Esophagus (tissue), 2 donors: ENCODE measurements around the gene IQCN. TPM values are rescaled to one million over a fixed set of nuclear protein-coding genes. Genes with fewer than 3 reads are reported as not detected.

Source experiments
- H3K27ac ChIP-seq, 2 donors: one replicate each; pipeline ENCODE4 v1.5.1; 2013; ENCODE audit warnings: low read depth in 2 of 2, mild to moderate bottlenecking in 2 of 2, inconsistent platforms in 1 of 2, low read length in 1 of 2, moderate library complexity in 1 of 2
- H3K27me3 ChIP-seq, 2 donors: one replicate each; pipeline ENCODE4 v1.6.1; 2013; ENCODE audit warnings: low read length in 2 of 2, control low read depth in 1 of 2, mild to moderate bottlenecking in 1 of 2; ENCODE audit not compliant: insufficient read depth in 2 of 2, control insufficient read depth in 1 of 2
- H3K36me3 ChIP-seq, 2 donors: one replicate each; pipeline ENCODE4 v1.6.1; 2013; ENCODE audit warnings: low read length in 1 of 2; ENCODE audit not compliant: control insufficient read depth in 2 of 2, insufficient read depth in 2 of 2
- H3K4me1 ChIP-seq, 2 donors: one replicate each; pipeline ENCODE4 v1.6.1; 2013; ENCODE audit warnings: low read length in 1 of 2; ENCODE audit not compliant: control insufficient read depth in 2 of 2, insufficient read depth in 2 of 2
- H3K4me3 ChIP-seq, 2 donors: one replicate each; pipeline ENCODE4 v1.5.1; 2013; ENCODE audit warnings: low read length in 2 of 2, mild to moderate bottlenecking in 2 of 2, low read depth in 1 of 2, moderate library complexity in 1 of 2
- H3K9me3 ChIP-seq, 2 donors: one replicate each; pipeline ENCODE4 v1.6.1; 2013; ENCODE audit warnings: mild to moderate bottlenecking in 2 of 2, low read depth in 1 of 2, low read length in 1 of 2, moderate library complexity in 1 of 2; ENCODE audit not compliant: control insufficient read depth in 2 of 2, insufficient read depth in 1 of 2
- WGBS, 2 donors: extraction: QIAGEN DNeasy Blood & Tissue Kit; methylation state at CpG; one replicate each; pipeline ENCODE4 v1.1.7; 2013; 5-methylcytosine and 5-hydroxymethylcytosine counted together
- polyA plus RNA-seq, 2 donors: library from polyadenylated mRNA; stranded (reverse); fragments of 200-250 nt; gene quantifications; one replicate each; pipeline ENCODE4 v1.2.3, GENCODE V29; 2013
- donor health status: healthy with polysubstance abuse.
- donor health status: Bipolar disorder and iron deficiency.

IQCN gene
- polyA plus RNA-seq, 2 donors, result 0.88 to 12.2 TPM

DNA sequence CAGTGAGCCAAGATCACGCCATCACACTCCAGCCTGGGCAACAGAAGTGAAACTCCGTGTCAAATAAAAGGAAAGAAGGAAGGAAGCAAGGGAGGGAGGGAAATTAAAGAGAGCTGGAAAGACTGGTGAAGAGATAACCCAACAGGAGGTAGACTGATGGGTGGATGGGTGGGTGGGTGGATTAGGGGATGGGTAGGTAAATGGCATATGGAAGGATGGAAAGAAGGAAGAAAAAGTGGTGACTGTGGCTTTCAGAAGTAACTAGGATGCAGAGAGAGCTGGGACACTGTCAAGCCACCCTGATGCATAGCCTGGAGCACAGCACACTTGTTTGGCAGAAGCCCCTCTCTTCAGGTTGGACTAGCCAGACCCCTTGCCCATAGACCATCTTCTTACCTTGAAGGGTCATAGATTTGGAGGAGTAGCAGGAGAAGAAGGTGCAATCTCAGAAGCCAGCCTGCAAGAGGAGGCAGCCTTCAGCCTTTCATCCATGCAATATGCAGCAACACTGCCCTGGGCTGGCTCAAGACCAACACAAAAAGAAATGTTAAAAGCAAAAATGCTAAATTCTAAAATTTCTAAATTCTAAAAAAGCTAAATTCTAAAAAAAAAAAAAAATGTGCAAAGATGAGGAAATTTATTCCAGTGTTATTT, 5.1 kb downstream of the IQCN start:
- Histone ChIP-seq H3K27ac (no peak overlapping the region), H3K9me3 (no peaks in the 10 kb centered on the region), H3K4me1 (peaks cover 0 to 3% of the 10 kb centered on the region in 2 donors), H3K4me3 (no peak overlapping the region), H3K27me3 (no peaks in the 10 kb centered on the region), H3K36me3 (peaks cover 7 to 35% of the 10 kb centered on the region in 2 donors)
- 72 to 84% methylated on average over 2 of the region's 2 CpGs for WGBS, 2 donors

DNA sequence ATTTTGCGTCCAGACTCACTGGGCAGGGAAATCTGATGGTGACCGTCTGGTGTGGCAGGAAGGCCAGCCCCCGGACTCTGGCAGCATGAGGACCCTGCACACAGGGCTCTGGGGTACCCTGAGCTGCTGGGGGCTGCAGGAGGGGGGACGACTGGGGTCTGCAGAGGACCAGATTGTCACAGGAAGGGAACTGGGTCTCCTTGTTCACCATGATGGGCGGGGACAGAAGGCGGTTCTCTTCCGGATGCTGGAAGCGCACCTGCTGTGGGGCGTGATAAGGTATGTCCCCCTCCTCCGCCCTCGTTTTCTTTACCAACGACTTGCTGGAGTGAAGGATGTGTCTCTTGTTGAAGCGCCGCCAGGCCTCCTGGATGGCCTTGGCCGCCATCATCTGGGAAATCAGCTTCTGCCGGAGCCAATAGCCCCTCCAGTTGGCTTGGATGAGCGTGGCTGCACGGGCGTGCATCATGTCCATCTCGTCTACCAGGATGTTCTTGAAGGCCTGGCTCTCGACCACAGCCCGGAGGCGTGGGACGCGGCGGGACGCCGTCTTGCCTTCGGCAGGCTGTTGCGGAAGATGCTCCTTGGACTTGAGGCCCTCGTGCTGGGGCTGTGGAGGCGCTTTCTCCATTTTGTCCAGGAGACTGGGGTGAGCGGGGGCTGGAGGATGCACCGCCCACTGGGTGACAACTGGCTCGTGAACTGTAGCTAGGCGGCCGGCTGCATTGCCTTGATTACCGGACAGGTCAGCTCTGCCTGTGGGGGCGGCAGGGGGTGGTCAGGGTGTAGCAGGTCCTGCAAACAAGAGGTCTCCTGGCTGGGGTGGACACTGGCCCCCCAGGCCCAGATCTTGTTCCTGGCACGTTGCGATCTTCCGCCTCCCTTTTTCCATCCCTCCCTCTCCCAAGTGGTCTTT, 7.2 kb downstream of the IQCN start:
- Histone ChIP-seq H3K9me3 (no peaks in the 10 kb centered on the region), H3K36me3 (peaks cover 7 to 43% of the 10 kb centered on the region in 2 donors), H3K4me1 (peaks cover 0 to 3% of the 10 kb centered on the region in 2 donors), H3K27ac (no peak overlapping the region), H3K4me3 (no peak overlapping the region), H3K27me3 (no peaks in the 10 kb centered on the region)
- 91 to 92% methylated on average over 42 of the region's 42 CpGs for WGBS, 2 donors

DNA sequence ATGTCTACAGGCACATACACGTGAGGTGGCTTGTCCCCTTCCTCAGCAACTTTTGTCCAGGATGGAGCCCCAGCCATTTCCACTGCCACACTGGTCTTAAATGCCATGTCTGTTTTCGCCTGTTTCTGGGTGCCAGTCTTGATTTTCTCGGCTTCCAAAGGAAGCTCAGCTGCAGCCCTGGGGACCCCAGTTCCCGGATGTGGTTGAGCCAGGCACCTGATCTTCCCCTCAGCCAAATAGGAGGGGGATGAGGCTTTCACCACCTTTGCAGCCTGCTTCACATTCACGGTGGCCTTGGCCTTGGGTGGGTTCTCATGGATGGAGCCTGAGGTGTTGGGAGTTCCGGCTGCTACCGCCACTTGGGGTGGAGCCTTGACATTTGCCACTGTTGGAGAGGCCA, 8.7 kb downstream of the IQCN start:
- Histone ChIP-seq H3K4me1 (peaks cover 0 to 3% of the 10 kb centered on the region in 2 donors), H3K36me3 (peaks cover 7 to 43% of the 10 kb centered on the region in 2 donors), H3K4me3 (no peak overlapping the region), H3K9me3 (no peaks in the 10 kb centered on the region), H3K27ac (no peak overlapping the region), H3K27me3 (no peaks in the 10 kb centered on the region)
- WGBS, 2 donors, result 89 to 93% methylated on average over 7 of the region's 7 CpGs

DNA sequence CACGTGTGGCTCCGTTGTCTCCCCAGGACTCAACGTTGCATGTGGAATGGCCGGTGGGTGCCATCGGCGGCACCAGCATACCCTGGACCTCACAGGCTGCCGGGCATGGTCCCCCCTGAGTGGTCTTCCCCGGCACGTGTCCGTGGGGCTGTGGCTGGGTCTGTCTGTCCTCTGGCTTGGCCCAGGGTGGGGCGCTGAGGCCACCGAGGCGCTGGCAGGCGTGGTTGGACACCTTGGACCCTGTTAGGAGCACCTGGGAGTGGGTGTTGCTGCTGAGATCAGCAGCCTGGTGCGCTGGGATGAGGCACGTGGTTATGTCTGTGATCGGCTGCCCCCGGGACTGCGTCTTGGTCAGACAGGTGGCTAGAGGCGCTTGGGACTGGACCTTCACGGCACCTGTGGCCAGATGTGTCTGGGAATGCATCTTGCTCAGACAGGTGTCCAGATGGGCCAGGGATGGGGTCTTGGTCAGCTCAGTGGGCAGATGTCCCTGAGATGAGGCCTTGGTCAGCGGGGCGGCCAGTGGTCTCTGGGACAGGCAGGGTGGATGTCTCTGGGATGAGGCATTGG, 9.2 kb downstream of the IQCN start:
- Histone ChIP-seq H3K4me1 (peaks cover 0 to 3% of the 10 kb centered on the region in 2 donors), H3K36me3 (peaks cover 7 to 43% of the 10 kb centered on the region in 2 donors), H3K27ac (no peak overlapping the region), H3K27me3 (no peaks in the 10 kb centered on the region), H3K9me3 (no peaks in the 10 kb centered on the region), H3K4me3 (no peak overlapping the region)
- 92 to 94% methylated on average over 23 of the region's 23 CpGs for whole genome bisulfite sequencing, 2 donors

DNA sequence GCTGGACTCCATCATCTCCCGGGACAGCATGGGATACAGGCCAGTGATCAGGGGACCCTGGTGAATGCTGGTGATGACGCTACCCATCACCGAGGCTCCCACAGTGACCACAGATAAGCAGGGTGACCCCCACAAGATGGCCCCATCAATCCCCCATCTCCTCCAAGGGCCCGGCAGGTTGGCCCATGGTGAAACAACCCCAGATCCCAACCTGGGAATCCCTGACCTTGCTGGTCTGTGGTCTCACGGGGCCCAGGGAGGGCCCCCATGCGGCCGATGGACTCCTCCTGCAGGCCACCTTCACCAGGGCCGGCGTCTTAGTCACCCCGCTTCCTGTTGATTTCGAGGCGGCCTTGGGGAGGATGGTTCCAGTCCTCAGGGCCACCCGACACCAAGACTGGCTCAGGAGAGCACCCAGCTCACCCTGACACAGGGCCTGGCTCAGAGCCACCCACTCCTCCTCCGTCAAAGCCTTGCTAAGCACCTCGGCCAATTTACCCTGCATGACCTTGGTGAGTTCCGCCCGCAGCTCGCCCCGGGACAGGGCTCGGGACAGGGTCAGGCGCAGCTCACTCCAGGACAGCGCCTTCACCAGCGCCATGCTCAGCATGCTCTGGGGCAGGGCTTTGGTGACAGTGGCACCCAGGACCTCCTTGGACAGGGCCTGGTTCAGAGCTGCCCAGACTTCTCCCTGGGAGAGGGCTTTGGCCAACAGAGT, 10.0 kb downstream of the IQCN start:
- Histone ChIP-seq H3K4me1 (peaks cover 0 to 3% of the 10 kb centered on the region in 2 donors), H3K36me3 (peaks cover 7 to 43% of the 10 kb centered on the region in 2 donors), H3K27me3 (no peaks in the 10 kb centered on the region), H3K27ac (no peak overlapping the region), H3K4me3 (no peak overlapping the region), H3K9me3 (no peaks in the 10 kb centered on the region)
- 86 to 90% methylated on average over 23 of the region's 23 CpGs for WGBS, 2 donors

DNA sequence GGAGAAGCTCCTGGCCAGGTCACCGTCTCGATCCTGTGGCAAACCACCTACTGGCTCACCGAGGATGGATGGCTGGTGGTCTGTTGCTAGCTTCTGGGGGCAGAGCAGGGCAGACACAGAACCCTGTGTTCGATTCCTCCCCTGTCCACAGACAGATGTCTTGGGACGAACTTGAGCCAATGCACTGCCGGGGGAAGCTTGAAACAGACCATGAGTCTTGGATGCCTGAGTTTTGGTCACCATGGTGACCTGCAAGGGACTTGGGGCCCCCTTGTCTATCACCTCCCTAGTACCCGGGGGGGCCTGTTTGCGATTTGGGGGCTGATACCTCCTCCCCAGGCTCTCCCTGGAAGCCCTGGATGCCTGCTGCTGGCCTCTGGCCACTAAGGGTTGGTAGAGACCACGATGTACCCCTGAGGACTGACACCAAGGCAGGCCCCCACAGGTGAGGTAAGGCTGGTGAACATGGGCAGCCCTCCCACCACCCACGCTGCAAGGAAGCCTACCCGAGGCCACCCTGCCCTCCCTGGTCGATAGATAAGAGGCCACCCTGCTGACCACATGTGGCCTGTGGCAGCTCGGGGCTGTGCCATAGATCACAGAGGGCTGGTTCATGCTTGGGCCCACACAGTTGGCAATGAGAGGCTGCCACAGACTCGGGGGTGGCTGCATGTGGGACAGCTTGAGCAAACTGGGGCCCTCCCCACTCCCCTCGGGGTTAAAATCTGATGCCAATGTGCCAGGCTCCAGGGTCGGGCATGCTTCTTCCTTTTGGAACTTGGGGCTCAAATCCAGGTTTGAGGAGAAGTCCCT, 10.7 kb downstream of the IQCN start:
- Histone ChIP-seq H3K36me3 (peaks cover 7 to 43% of the 10 kb centered on the region in 2 donors), H3K4me1 (peaks cover 0 to 3% of the 10 kb centered on the region in 2 donors), H3K27me3 (no peaks in the 10 kb centered on the region), H3K4me3 (no peak overlapping the region), H3K27ac (no peak overlapping the region), H3K9me3 (no peaks in the 10 kb centered on the region)
- WGBS, 2 donors, result 84 to 87% methylated on average over 16 of the region's 16 CpGs

DNA sequence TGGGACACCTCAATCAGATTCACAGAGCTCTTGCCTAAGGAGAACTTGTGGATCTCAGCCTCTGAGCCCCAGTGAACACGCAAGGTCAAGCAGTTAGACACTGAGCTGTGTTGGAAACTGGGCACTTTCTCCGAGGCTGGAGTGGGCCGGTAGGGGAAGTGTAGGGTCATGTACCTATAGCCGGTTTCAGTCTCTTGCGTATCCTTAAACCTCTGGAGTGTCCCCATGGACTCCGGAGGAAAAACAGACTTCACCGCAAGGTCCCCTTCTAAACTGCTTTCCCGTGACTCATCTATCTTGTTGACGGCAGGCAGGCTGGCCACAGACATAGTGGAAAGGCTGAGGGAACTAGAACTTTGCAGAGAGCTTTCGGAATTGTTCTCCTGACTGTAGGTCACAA, 11.3 kb downstream of the IQCN start:
- WGBS, 2 donors, result 94% methylated on average over 10 of the region's 10 CpGs
- Histone ChIP-seq H3K27me3 (no peaks in the 10 kb centered on the region), H3K27ac (no peak overlapping the region), H3K4me1 (peaks cover 0 to 3% of the 10 kb centered on the region in 2 donors), H3K36me3 (peaks cover 7 to 40% of the 10 kb centered on the region in 2 donors), H3K4me3 (no peak overlapping the region), H3K9me3 (no peaks in the 10 kb centered on the region)

DNA sequence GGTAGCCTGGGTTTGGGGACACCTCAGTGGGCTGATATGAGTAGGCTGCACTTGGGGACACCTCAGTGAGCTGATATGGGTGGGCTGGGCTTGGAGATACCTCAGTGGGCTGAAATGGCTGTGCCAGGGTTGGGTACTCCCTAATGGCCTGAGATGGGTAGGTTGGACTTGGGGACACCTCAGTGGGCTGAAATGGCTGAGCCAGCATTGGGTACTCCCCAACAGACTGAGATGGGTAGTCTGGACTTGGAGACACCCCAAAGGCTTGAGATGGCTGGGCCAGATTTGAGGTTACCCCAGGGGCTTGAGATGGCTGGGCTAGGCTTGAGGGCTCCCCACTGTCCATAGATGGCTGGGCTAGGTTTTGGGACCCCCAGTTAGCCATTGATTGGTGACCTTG, 12.1 kb downstream of the IQCN start:
- no peak overlapping the region for H3K27ac ChIP-seq
- H3K9me3 ChIP-seq, result no peaks in the 10 kb centered on the region
- H3K27me3 ChIP-seq, result no peaks in the 10 kb centered on the region
- no peak overlapping the region for H3K4me3 ChIP-seq
- H3K4me1 ChIP-seq, result peaks cover 0 to 3% of the 10 kb centered on the region in 2 donors
- peaks cover 7 to 38% of the 10 kb centered on the region in 2 donors for H3K36me3 ChIP-seq
